GM19023 (cell line): ENCODE results near the gene TKFC.

Experiments
- ATAC-seq: cut with Tn5 transposase; IDR thresholded peaks from one replicate; pipeline ENCODE4 v1.9.1; 2021; ENCODE audit warnings: mild to moderate bottlenecking, moderate library complexity; ENCODE audit not compliant: unreplicated experiment

Gene TKFC, protein sequence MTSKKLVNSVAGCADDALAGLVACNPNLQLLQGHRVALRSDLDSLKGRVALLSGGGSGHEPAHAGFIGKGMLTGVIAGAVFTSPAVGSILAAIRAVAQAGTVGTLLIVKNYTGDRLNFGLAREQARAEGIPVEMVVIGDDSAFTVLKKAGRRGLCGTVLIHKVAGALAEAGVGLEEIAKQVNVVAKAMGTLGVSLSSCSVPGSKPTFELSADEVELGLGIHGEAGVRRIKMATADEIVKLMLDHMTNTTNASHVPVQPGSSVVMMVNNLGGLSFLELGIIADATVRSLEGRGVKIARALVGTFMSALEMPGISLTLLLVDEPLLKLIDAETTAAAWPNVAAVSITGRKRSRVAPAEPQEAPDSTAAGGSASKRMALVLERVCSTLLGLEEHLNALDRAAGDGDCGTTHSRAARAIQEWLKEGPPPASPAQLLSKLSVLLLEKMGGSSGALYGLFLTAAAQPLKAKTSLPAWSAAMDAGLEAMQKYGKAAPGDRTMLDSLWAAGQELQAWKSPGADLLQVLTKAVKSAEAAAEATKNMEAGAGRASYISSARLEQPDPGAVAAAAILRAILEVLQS

GRCh38 chr11:61332797-61333549 is at the start of gene TKFC, which contains the start of gene DDB1:
Gene TKFC, plus strand, starts transcription at chr11:61333228. Its CDS starts 1,501 bp downstream, at chr11:61334729.
Gene DDB1, minus strand, starts transcription at chr11:61333105. Its CDS starts 137 bp downstream, at chr11:61332968.
- ATAC-seq: peak; percentile 85

- ATAC-seq: no peak
Measured at GRCh38 chr11:61283613-61284012, 49.4 kb upstream of the TKFC start.

GRCh38 chr11:61287338-61287977 is 45.6 kb upstream of the TKFC start:
- ATAC-seq: no peak

DNA sequence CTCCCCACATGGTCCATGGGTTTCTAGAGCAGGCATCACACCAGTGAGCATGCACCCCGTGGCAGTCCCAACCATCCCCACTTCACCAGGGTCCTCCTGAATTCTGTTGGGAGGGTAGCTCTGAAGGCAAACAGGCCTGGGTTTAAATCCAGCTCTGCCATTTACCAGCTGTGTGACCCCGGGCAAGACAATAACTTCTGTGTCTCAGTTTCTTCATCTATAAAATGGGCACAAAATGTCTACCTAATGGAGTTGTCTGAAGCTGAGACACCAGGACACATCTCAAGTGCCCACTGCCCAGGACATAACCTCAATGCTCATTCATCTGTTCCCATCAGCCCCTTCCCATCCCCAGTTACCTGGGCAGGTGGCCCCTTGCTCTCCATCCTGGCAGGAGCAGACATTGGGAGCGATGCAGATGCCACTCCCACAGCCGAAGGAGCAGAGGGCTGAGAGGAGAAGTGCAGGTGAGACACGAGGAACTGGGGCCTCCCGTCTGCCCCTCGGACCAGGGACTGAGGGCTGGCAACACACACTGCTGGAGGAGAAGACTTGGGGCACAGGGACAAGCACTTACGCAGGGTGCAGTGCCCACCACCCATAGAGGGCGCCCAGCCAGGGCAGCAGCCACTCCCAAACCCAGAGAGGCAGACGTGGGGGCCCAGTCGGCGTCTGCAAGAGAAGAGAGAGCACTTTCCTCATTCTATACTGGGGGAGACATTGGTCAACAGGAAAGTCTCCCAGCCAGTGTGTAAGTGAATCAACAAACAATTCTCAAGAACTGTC is 41.9 kb upstream of the TKFC start:
- ATAC-seq: no peak

DNA sequence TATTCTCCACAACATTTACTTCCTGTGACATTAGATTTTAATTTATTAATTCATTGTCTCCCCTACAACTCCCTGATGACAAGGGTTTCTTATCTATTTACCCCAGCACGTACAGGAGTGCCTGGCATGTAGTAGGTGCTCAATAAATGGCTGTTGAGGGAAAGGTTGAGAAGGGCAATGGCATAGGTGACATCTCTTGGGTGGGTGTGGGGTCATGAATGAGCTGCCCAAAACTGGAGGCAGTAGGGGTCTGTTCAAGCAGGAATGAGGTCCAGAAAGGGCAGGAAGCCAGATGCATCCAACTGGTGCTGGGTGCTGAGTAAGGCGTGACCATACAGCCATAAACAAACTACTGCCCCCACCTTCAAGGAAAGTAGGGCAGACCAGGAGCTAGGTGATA is 40.7 kb upstream of the TKFC start:
- ATAC-seq: no peak

GRCh38 chr11:61293867-61294716 is 38.9 kb upstream of the TKFC start:
- ATAC-seq: peak; percentile 38

DNA sequence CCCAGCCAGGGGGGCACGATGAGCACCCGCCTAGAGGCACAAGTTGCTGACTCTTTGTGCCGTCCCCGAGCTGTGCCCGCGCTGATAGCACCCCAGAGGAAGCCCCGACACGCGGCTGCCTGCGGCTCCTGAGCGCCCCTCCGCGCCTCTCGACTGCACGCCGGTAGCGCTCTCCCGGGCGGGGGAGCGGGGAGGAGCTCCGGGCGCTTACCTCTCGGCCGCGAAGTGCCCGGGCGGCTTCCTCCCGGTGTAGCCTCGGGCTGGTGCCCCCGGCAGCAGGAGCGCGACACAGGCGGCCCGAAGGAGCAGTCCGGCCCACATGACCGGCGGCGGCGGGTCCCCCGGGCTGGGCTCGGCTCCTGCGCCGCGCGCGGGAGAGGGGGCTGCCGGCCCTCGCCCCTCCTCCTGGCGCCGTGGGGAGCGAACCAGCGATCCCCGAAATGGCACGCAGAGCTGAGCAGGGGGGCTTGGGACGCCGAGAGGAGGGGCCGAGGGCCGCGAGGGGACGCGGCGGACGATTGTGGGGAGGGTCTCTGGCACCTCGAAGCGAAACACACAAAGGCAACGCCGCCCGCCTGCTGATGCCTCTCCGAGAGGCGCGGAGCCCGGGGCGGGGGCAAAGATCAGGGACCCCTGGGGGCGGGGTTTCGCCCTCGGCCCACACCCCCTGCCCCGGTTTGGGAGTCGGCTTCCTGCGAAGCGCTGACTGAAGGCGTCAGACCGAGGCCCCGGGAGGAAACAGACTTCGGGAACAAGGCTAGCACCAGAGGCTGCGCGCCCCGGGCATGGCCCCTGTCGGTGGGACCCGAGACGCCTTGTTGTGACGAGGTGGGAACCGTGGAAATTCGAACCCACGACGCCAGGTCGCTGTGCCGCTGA is 38.1 kb upstream of the TKFC start, which contains the start of gene VWCE:
Gene VWCE, minus strand, starts transcription at position 600 of the 879 bp plus-strand sequence. Its CDS starts 279 bp downstream, at position 321.
- ATAC-seq: peak; percentile 78

DNA sequence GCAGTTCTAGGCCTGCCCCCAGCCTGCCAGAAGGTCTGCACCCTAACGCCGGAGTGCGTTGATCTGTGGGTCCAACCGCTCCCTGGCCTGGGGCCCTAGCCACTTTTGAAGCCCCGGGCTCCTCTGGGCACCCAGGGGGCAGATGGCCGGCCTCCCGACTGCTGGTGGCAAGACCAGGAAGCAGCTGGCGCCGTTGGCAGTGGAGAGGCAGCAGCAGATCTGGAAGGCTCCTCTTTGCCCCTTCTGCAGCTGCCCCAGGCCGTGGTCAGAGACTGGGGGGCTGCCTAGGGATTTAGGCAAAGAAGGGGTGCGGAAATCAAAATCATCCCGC is 37.5 kb upstream of the TKFC start:
- ATAC-seq: no peak

DNA sequence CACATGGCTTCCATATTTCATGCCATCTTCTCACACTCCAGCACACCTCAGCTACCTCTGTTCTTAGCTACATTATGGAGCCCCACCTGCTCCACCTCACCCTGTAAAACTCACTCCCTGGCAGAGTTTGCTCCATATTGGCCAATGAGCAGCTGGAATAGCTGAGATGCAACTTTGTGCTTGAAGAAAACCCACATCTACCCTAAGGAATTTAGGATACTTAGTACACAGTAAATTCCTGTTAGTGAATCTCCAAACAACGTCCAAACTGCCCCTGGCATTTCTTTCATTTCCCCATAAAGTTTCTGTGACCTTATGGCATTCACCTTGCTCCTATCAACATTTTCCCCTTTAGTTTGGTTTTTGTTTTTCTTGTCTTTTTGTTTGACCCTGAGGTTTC is 35.7 kb upstream of the TKFC start:
- no peak for ATAC-seq

DNA sequence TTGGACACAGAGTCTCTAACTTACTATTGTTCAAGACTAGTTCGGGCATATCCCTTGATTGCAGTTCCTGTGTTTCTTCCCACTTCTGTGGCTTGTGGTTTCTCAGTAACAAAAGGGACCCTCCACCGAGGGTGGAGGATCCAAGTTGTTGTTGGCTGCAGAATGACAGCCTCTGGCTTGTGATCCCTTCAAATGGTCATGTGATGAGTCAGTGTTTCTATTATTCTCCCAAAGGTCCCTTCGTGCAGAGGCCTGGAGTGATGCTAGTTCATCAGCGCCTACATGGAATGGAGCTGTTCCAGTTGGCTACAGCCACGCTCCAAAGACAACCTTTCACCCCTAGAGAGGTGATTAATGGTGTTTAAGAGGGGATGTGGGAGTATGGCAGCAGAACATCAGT is 35.3 kb upstream of the TKFC start:
- no peak for ATAC-seq

- no peak for ATAC-seq
Measured at GRCh38 chr11:61298663-61299244, 34.3 kb upstream of the TKFC start.

GRCh38 chr11:61302550-61302949 is 30.5 kb upstream of the TKFC start:
- ATAC-seq: no peak

- no peak for ATAC-seq
Measured at GRCh38 chr11:61303725-61304124, 29.3 kb upstream of the TKFC start.

GRCh38 chr11:61305417-61305816 is 27.6 kb upstream of the TKFC start:
- no peak for ATAC-seq

- no peak for ATAC-seq
Measured at GRCh38 chr11:61306221-61306620, 26.8 kb upstream of the TKFC start.

DNA sequence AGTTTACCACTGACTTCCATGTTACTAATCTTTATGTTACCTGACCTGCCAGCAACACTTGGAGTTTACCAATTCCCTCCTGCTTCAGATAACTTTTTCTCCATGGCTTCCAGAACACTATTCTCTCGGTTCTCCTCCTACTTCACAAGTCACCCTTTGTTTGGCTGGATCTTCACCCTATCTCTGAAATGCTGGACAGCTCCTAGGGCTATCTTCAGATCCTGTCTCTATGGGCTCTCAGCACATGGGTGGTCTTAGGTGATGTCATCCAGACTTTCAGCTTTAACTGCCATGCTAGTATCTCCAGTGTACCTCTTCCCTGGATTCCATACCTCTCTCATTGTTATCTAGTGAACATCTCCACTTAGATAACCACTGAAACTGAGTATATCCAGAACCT is 25.7 kb upstream of the TKFC start:
- ATAC-seq: no peak

DNA sequence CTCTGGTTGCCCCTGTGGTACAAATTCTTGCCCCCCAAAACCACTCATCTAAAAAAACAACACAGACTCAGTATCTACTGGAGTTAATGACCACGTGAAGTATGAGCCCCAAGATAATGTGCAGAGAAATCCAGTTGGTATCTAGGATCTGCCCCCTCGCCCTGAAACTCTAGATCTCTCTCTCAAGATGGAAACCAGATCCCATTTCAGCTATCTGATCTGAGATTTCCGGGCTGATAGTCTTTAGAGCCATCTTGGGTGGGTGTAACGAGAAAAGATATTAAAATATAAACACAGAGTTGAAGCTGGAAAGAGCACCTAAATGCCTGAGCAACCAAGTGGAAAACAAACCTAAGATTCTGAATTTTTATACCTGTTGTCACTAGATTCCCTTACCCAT is 23.9 kb upstream of the TKFC start:
- ATAC-seq: no peak

DNA sequence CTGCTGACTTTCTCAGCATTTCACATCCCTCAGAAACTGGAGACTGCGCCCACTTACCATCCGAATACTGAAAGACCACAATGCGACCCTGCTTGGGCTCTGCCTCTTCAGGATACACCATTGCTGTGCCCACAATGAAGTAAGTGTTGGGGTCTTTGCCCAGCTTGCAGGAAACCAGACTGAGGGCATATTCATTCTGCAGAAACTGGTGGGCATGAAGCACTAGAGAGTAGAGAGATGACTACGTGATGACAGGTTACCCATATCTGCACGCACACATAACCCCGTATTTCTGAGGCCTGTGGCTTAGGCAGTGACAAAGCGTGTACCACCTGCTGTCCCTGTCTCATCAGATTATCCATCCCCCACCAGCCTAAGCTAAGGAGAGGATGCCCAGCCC is 23.3 kb upstream of the TKFC start:
- ATAC-seq: no peak
